ENCODE data around the gene ZNF675. TPM values are rescaled to one million over a fixed set of nuclear protein-coding genes. Genes with fewer than 3 reads are reported as not detected.
"Not testable (repeated sequence)": the region's sequence is repeated elsewhere in the genome, so short reads cannot be mapped to it uniquely, and the experiment has no call there.

Gene ZNF675
- 2.2 and 2.9 TPM in 2 replicates for total RNA-seq (2014; rRNA removed; shearing (Covaris generic))

GRCh38 chr19:23686621-23687423 is at the start of gene ZNF675:
ZNF675 (minus strand) TSS chr19:23687212; CDS start chr19:23687033, 179 bp downstream.
- peak; percentile 57 for DNase-seq (ENCODE audit: low spot score)

DNA sequence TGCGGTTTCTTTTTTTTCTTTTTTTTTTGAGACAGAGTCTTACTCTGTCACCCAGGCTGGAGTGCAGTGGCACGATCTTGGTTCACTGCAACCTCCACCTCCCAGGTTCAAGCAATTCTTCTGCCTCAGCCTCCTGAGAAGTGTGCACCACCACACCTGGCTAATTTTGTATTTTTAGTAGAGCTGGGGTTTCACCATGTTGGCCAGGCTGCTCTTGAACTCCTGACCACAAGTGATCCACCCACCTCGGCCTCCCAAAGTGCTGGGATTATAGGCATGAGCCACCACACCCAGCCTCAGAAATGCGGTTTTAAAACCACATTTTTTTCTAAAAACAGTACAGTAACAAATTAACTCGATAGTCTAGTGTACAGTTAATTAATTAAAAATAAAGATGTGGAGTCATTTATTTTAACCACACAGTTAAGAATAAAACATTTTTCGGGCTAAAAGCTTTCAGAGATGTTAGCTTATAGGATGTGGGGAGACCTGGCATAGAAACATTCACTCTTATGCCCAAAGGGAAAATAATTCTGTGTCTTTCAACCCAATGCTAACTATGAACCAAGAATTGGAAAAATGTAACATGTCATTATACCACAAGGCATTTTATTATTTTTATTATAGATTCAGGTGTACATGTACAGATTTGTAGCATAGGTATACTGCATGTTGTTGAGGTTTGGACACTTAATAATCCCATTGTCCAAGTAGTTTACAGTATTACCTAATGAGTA is 43.9 kb upstream of the ZNF675 start:
- not testable (repeated sequence) for DNase-seq (ENCODE audit: low spot score)

DNA sequence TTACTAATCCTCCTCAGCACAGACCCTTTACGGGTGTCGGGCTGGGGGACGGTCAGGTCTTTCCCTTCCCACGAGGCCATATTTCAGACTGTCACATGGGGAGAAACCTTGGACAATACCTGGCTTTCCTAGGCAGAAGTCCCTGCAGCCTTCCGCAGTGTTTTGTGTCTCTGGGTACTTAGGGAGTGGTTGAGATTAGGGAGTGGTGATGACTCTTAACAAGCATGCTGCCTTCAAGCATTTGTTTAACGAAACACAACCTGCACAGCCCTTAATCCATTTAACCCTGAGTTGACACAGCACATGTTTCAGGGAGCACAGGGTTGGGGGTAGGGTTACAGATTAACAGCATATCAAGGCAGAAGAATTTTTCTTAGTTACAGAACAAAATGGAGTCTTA is 37.1 kb upstream of the ZNF675 start:
- not testable (repeated sequence) for DNase-seq (ENCODE audit: low spot score)

GRCh38 chr19:23718802-23719201 is 31.8 kb upstream of the ZNF675 start:
- DNase-seq (ENCODE audit: low spot score) = no peak

DNA sequence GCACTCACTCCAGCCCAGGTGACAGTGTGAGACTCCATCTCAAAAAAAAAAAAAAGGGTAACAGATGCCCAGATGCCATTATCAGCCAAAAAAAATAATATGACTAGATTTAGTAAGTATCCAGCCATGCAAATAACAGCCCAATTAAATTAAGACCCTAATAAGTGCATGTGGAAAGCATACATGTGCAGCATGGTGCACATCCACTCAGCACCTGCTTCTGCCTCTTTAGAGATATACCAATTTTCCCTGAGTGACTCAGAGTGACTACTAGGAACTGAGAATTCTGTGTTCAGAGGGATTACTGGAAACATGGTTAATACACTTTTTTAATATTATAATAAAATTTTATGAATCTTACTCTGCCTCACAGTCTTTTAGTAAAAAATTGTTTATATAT is 29.8 kb upstream of the ZNF675 start:
- DNase-seq (ENCODE audit: low spot score) = no peak

- no peak for DNase-seq (ENCODE audit: low spot score)
Measured at GRCh38 chr19:23709347-23709746, 22.3 kb upstream of the ZNF675 start.

GRCh38 chr19:23706657-23707056 is 19.6 kb upstream of the ZNF675 start:
- no peak for DNase-seq (ENCODE audit: low spot score)

DNA sequence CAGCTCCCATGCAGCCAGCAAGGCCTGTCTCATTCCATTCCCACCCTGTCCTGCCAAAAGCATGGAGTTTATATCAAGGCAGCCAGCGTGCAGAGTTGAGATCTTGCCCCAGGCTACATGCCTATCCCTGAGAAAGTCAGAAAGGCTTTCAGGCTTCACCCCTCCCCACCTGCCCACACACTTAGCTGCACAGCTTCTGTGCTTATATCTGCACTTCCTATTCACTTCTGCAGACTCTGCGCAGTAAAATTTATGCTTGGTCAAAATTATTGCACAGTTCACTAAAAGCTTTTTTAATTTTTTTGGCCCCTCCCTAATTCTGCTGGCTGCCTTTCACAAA is 12.5 kb upstream of the ZNF675 start:
- no peak for DNase-seq (ENCODE audit: low spot score)

GRCh38 chr19:23698711-23699520 is 11.9 kb upstream of the ZNF675 start:
- peak; percentile 10 for DNase-seq (ENCODE audit: low spot score)

DNA sequence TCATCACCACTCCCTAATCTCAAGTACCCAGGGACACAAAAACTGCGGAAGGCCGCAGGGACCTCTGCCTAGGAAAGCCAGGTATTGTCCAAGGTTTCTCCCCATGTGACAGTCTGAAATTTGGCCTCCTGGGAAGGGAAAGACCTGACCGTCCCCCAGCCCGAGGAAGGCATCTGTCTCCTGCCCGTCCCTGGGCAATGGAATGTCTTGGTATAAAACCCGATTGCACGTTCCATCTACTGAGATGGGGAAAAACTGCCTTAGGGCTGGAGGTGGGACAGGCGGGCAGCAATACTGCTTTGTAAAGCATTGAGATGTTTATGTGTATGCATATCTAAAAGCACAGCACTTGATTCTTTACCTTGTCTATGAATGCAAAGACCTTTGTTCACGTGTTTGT is 5.9 kb upstream of the ZNF675 start:
- DNase-seq (ENCODE audit: low spot score) = not testable (repeated sequence)

- no peak for DNase-seq (ENCODE audit: low spot score)
Measured at GRCh38 chr19:23673132-23673531, 13.9 kb downstream of the ZNF675 start.

GRCh38 chr19:23668606-23669005 is 18.4 kb downstream of the ZNF675 start:
- not testable (repeated sequence) for DNase-seq (ENCODE audit: low spot score)

DNA sequence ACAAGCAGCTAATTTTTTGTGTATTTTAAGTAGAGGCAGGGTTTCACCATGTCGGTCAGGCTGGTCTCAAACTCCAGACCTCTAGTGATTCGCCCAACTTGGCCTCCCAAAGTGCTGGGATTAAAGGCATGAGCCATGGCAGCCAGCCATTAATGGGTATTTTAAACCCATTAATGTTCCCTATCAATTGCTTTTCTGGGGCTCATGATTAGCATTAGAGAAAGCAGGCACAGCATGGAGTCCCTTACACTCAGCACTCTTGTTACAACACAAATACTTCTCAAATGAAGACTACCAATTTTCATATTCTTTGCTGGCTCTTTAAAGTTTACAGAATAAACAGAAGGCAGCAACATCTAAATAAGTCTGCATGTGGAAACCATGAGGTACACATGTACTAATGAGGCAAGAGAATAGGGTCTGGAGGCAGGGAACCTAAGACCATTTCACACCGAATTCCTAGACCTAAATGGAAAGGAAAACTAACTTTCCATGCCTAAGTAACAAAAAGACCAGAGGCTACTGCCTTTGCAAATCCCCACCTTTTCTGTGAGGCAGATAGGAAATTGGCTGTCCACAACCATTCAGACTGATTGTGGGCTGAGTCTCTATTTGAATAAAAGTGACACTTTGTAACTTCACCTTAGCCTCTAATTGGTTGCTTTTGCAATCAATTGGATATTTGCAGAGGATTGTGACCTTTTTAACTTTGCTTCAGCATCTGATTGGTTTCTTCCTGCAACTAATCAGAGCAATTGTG is 21.2 kb downstream of the ZNF675 start:
- DNase-seq (ENCODE audit: low spot score) = no peak

DNA sequence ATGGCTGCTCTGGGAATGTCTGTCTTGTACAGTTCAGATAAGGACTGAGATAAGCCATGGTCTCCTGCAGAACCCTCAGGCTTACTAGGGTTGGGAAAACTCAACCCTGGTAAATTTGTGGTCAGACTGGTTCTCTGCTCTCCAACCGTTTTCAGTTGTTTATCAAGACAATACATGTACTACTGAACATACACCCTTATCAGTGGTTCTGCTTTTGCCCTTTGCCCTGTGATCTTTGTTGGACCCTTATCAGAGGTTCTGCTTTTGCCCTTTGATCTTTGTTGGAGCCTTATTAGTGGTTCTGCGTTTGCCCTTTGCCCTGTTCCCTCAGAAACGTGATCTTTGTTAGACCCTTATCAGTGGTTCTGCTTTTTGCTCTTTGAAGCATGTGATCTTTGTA is 37.2 kb downstream of the ZNF675 start:
- DNase-seq (ENCODE audit: low spot score) = not testable (repeated sequence)

Other genes with a start within 250 kb of the ZNF675 start
- gene ZNF681, start 71.7 kb upstream of the ZNF675 start, total RNA-seq (2014; rRNA removed; shearing (Covaris generic)) = under 0.01 TPM in 2 replicates
- gene ZNF726, start 227.7 kb upstream of the ZNF675 start, total RNA-seq (2014; rRNA removed; shearing (Covaris generic)) = not detected in 2 replicates